Ishikawa (cell line): Measurements from ENCODE around the gene TTK.

Experiments
- CREB1 ChIP-seq: IDR thresholded peaks from 2 replicates; pipeline ENCODE4 v1.6.1; 2012; ENCODE audit warnings: low read depth
- REST ChIP-seq: IDR thresholded peaks from 2 replicates; pipeline ENCODE4 v1.6.1; 2012; ENCODE audit warnings: low read depth, mild to moderate bottlenecking

GRCh38 chr6:80077067-80077466 lies 72.6 kb downstream of the TTK start:
- TF ChIP-seq CREB1: no peak
- no peak for TF ChIP-seq REST
